Neural cell (in vitro differentiated cells): ENCODE data around the gene SLC6A4.

ENCODE experiments used
- EP300 ChIP-seq: fragments of 450-650 bp; conservative IDR thresholded peaks from 2 replicates; pipeline ENCODE4 v1.6.1; 2014; ENCODE audit warnings: antibody characterized with exemption, mild to moderate bottlenecking, moderate library complexity; ENCODE audit not compliant: poor library complexity, severe bottlenecking
- EZH2 ChIP-seq: fragments of 200-600, 300-800 bp; shearing (Covaris generic), sonication (generic); IDR thresholded peaks from 2 replicates; pipeline ENCODE4 v1.6.1; 2014; ENCODE audit warnings: antibody characterized with exemption, low read length, borderline replicate concordance, mild to moderate bottlenecking; ENCODE audit not compliant: insufficient read depth, poor library complexity, severe bottlenecking
- POLR2AphosphoS5 ChIP-seq: IDR thresholded peaks from 2 replicates; pipeline ENCODE4 v1.6.1; 2012
- RAD21 ChIP-seq: fragments of 450-650 bp; conservative IDR thresholded peaks from 2 replicates; pipeline ENCODE4 v1.6.1; 2014; ENCODE audit warnings: antibody characterized with exemption, mild to moderate bottlenecking, moderate library complexity
- REST ChIP-seq: IDR thresholded peaks from 2 replicates; pipeline ENCODE4 v1.6.1; 2012; ENCODE audit warnings: borderline replicate concordance
- SMC3 ChIP-seq: fragments of 450-650 bp; conservative IDR thresholded peaks from 2 replicates; pipeline ENCODE4 v1.6.1; 2014; ENCODE audit warnings: antibody characterized with exemption, mild to moderate bottlenecking, moderate library complexity; ENCODE audit not compliant: poor library complexity
- TAF1 ChIP-seq: IDR thresholded peaks from 2 replicates; pipeline ENCODE4 v1.6.1; 2012; ENCODE audit warnings: low read depth
- TF ChIP-seq, protein P1 (sequence below): fragments of 450-650 bp; IDR thresholded peaks from 2 replicates; pipeline ENCODE4 v1.5.1; 2014; ENCODE audit warnings: antibody characterized with exemption, mild to moderate bottlenecking, moderate library complexity; ENCODE audit not compliant: poor library complexity, severe bottlenecking

DNA sequence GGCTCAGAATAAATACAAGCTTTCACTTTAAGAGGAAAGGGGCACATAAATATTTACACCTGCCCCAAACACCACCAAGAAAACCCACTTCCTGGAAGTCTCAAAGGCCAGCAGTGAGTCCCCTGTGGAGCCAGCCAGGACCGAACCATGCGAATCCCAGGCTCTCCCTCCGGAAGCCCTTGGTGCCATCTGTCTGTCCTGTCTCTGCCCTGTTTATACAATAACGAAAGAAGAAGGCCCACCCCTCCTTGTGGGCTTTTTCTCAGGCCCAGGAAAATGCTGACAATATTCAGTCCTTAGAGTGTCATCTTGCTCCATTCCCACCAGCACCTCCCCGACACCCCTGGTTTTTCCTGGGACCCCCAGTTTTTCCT lies 3.6 kb upstream of the SLC6A4 start:
- TF ChIP-seq POLR2AphosphoS5 = no peak
- TF ChIP-seq SMC3 = no peak
- no peak for TF ChIP-seq EZH2
- TF ChIP-seq, protein P1, sequence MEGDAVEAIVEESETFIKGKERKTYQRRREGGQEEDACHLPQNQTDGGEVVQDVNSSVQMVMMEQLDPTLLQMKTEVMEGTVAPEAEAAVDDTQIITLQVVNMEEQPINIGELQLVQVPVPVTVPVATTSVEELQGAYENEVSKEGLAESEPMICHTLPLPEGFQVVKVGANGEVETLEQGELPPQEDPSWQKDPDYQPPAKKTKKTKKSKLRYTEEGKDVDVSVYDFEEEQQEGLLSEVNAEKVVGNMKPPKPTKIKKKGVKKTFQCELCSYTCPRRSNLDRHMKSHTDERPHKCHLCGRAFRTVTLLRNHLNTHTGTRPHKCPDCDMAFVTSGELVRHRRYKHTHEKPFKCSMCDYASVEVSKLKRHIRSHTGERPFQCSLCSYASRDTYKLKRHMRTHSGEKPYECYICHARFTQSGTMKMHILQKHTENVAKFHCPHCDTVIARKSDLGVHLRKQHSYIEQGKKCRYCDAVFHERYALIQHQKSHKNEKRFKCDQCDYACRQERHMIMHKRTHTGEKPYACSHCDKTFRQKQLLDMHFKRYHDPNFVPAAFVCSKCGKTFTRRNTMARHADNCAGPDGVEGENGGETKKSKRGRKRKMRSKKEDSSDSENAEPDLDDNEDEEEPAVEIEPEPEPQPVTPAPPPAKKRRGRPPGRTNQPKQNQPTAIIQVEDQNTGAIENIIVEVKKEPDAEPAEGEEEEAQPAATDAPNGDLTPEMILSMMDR = no peak
- TF ChIP-seq TAF1 = no peak
- no peak for TF ChIP-seq EP300
- TF ChIP-seq RAD21 = no peak
- no peak for TF ChIP-seq REST
